HEK293 (cell line): ENCODE measurements around the gene ATP1B2.
A peak's percentile ranks its signal among the peaks of the same experiment; 100 is the strongest.

Source experiments
- CTCF ChIA-PET: fragments of 350-600 bp; formaldehyde crosslinking; extraction: SDS; loops from one replicate; lab custom pipeline; 2021; ENCODE audit warnings: antibody characterized with exemption; lab: Yijun Ruan, JAX
- POLR2A ChIA-PET: fragments of 300-600 bp; formaldehyde crosslinking; extraction: SDS; loops from one replicate; lab custom pipeline; 2020; ENCODE audit warnings: antibody characterized with exemption, inconsistent platforms; lab: Yijun Ruan, JAX
- H3K27ac ChIP-seq: fragments of 200-500 bp; sonication (Bioruptor generic); 2 replicates; pipeline ENCODE4 v1.5.1; 2014; ENCODE audit warnings: low read depth, low read length, control low read depth, inconsistent platforms; ENCODE audit errors: extremely low read depth
- H3K36me3 ChIP-seq, 2 experiments: fragments of 200-500 bp in 1 of 2; sonication (Bioruptor generic) in 1 of 2; 1 replicate in 1 of 2; 2 replicates in 1 of 2; pipeline ENCODE4 v1.5.1; 2014 to 2017; ENCODE audit warnings: inconsistent platforms in 2 of 2, low read length in 2 of 2; ENCODE audit not compliant: control insufficient read depth in 2 of 2, insufficient read depth in 1 of 2
- H3K4me1 ChIP-seq: fragments of 200-500 bp; sonication (Bioruptor generic); 2 replicates; pipeline ENCODE4 v1.5.1; 2014; ENCODE audit warnings: mild to moderate bottlenecking, low read length, inconsistent platforms; ENCODE audit not compliant: control insufficient read depth, insufficient read depth
- H3K4me3 ChIP-seq: 2 replicates; pipeline ENCODE4 v1.5.1; 2011; ENCODE audit warnings: low read depth, mild to moderate bottlenecking, control low read depth, low read length, moderate library complexity
- H3K9me3 ChIP-seq: fragments of 200-500 bp; sonication (Bioruptor generic); 2 replicates; pipeline ENCODE4 v1.5.1; 2014; ENCODE audit warnings: low read depth, low read length, inconsistent platforms; ENCODE audit not compliant: control insufficient read depth, insufficient read depth
- PRDM1 ChIP-seq: fragments of 450-650 bp; formaldehyde crosslinking; IDR thresholded peaks from 2 replicates; pipeline ENCODE4; 2016; ENCODE audit warnings: missing biosample characterization, missing genetic modification characterization
- TCF7L2 ChIP-seq: IDR thresholded peaks from 2 replicates; pipeline ENCODE4 v1.6.1; 2011; ENCODE audit warnings: low read depth, mild to moderate bottlenecking, inconsistent platforms, low read length, moderate library complexity, borderline replicate concordance
- YY2 ChIP-seq: fragments of 450-650 bp; formaldehyde crosslinking; IDR thresholded peaks from 2 replicates; pipeline ENCODE4 v1.5.1; 2016; ENCODE audit warnings: missing biosample characterization, missing genetic modification characterization
- ZFP41 ChIP-seq: fragments of 450-650 bp; formaldehyde crosslinking; IDR thresholded peaks from 2 replicates; pipeline ENCODE4 v1.5.1; 2016; ENCODE audit warnings: missing biosample characterization, missing genetic modification characterization, borderline replicate concordance
- ZNF132 ChIP-seq: fragments of 450-650 bp; formaldehyde crosslinking; IDR thresholded peaks from 2 replicates; pipeline ENCODE4 v1.5.1; 2017; ENCODE audit warnings: missing biosample characterization, missing genetic modification characterization, borderline replicate concordance
- ZNF133 ChIP-seq: fragments of 450-650 bp; formaldehyde crosslinking; IDR thresholded peaks from 2 replicates; pipeline ENCODE4 v1.5.1; 2016; ENCODE audit warnings: missing biosample characterization, missing genetic modification characterization
- ZNF155 ChIP-seq: fragments of 450-650 bp; formaldehyde crosslinking; IDR thresholded peaks from 2 replicates; pipeline ENCODE4 v1.5.1; 2016; ENCODE audit warnings: missing biosample characterization, missing genetic modification characterization
- ZNF175 ChIP-seq: fragments of 450-650 bp; formaldehyde crosslinking; IDR thresholded peaks from 2 replicates; pipeline ENCODE4 v1.5.1; 2016; ENCODE audit warnings: missing biosample characterization, missing genetic modification characterization
- ZNF280D ChIP-seq: fragments of 450-650 bp; formaldehyde crosslinking; IDR thresholded peaks from 2 replicates; pipeline ENCODE4 v1.5.1; 2016; ENCODE audit warnings: missing biosample characterization, missing genetic modification characterization
- ZNF292 ChIP-seq: fragments of 450-650 bp; formaldehyde crosslinking; IDR thresholded peaks from 2 replicates; pipeline ENCODE4 v1.5.1; 2016; ENCODE audit warnings: low read depth, missing biosample characterization, missing genetic modification characterization, borderline replicate concordance
- ZNF324 ChIP-seq: fragments of 450-650 bp; formaldehyde crosslinking; IDR thresholded peaks from 2 replicates; pipeline ENCODE4 v1.5.1; 2016; ENCODE audit warnings: missing biosample characterization, missing genetic modification characterization
- ZNF529 ChIP-seq: fragments of 450-650 bp; formaldehyde crosslinking; IDR thresholded peaks from 2 replicates; pipeline ENCODE4 v1.5.1; 2017; ENCODE audit warnings: missing genetic modification characterization, missing biosample characterization; ENCODE audit not compliant: insufficient replicate concordance
- ZNF639 ChIP-seq: fragments of 450-650 bp; formaldehyde crosslinking; IDR thresholded peaks from 2 replicates; pipeline ENCODE4 v1.5.1; 2016; ENCODE audit warnings: missing biosample characterization, missing genetic modification characterization
- ZNF707 ChIP-seq: fragments of 450-650 bp; formaldehyde crosslinking; IDR thresholded peaks from 2 replicates; pipeline ENCODE4 v1.5.1; 2016; ENCODE audit warnings: missing biosample characterization, missing genetic modification characterization
- ZNF785 ChIP-seq: fragments of 450-650 bp; formaldehyde crosslinking; IDR thresholded peaks from 2 replicates; pipeline ENCODE4 v1.5.1; 2016; ENCODE audit warnings: missing biosample characterization, missing genetic modification characterization
- ZNF792 ChIP-seq: fragments of 450-650 bp; formaldehyde crosslinking; IDR thresholded peaks from 2 replicates; pipeline ENCODE4 v1.5.1; 2016; ENCODE audit warnings: missing biosample characterization, missing genetic modification characterization
- ZNF843 ChIP-seq: fragments of 450-650 bp; formaldehyde crosslinking; IDR thresholded peaks from 2 replicates; pipeline ENCODE4 v1.5.1; 2016; ENCODE audit warnings: missing biosample characterization, missing genetic modification characterization
- ZSCAN16 ChIP-seq: fragments of 450-650 bp; formaldehyde crosslinking; IDR thresholded peaks from 2 replicates; pipeline ENCODE4 v1.5.1; 2016; ENCODE audit warnings: missing biosample characterization, missing genetic modification characterization
- TF ChIP-seq, protein P1 (sequence below): fragments of 450-650 bp; formaldehyde crosslinking; IDR thresholded peaks from 2 replicates; pipeline ENCODE4 v1.5.1; 2016; ENCODE audit warnings: missing biosample characterization, missing genetic modification characterization
- TF ChIP-seq, protein P2 (sequence below): fragments of 450-650 bp; formaldehyde crosslinking; IDR thresholded peaks from 2 replicates; pipeline ENCODE4 v1.5.1; 2017; ENCODE audit warnings: missing biosample characterization, missing genetic modification characterization
- TF ChIP-seq, protein P3 (sequence below): fragments of 450-650 bp; formaldehyde crosslinking; IDR thresholded peaks from 2 replicates; pipeline ENCODE4 v1.5.1; 2016; ENCODE audit warnings: missing biosample characterization, missing genetic modification characterization

ATP1B2 gene

GRCh38 chr17:7704601-7705268, 54.0 kb downstream of the ATP1B2 start, which contains the start of gene EFNB3:
Gene EFNB3, plus strand, starts transcription at chr17:7705202. Its CDS starts 397 bp downstream, at chr17:7705599.
- ChIA-PET CTCF (interaction anchor here (1.4 to 7.3 kb wide), 3 partner anchors 13 to 39 kb away, joined by 4 to 49 read pairs (median 45); partner anchors contain the start of genes DNAH2, TP53 and WRAP53), POLR2A (interaction anchor here (0.6 to 7.9 kb wide), 11 partner anchors 9 to 375 kb away, joined by 3 to 111 read pairs (median 4); partner anchors contain the start of genes ATP1B2, DNAH2, FXR2 and NEURL4)
- H3K9me3 ChIP-seq: no peaks in the 10 kb centered on the region
- H3K27ac ChIP-seq: peak within 1 kb of the TSS; percentile 41; the same call in 1 of the 2 replicates
- H3K4me3 ChIP-seq: peak within 1 kb of the TSS; percentile 52
- H3K36me3 ChIP-seq: peaks cover 3 to 29% of the 10 kb centered on the region in 2 experiments; a peak in 2 of 3 replicates
- H3K4me1 ChIP-seq: peaks cover 14% of the 10 kb centered on the region; the same call in 1 of the 2 replicates
- TF ChIP-seq ZNF785 (tag by site-specific recombination) (no peak), ZSCAN16 (tag by site-specific recombination) (no peak), ZNF280D (tag by site-specific recombination) (no peak), ZNF707 (tag by site-specific recombination) (no peak), ZNF639 (tag by site-specific recombination) (no peak), ZNF133 (tag by site-specific recombination) (no peak), ZNF792 (tag by site-specific recombination) (no peak), ZNF843 (tag by site-specific recombination) (0 out of 2 replicates have a peak, but pooled peaks have one; percentile 11), ZNF529 (tag by site-specific recombination) (no peak), ZNF292 (tag by site-specific recombination) (no peak), ZNF155 (tag by site-specific recombination) (no peak), ZNF324 (peak; percentile 81), ZNF175 (tag by site-specific recombination) (no peak), YY2 (tag by site-specific recombination) (no peak), TCF7L2 (no peak), ZNF132 (tag by site-specific recombination) (no peak), ZFP41 (tag by site-specific recombination) (no peak), PRDM1 (tag by site-specific recombination) (0 out of 2 replicates have a peak, but pooled peaks have one; percentile 27)
- TF ChIP-seq, protein P1, sequence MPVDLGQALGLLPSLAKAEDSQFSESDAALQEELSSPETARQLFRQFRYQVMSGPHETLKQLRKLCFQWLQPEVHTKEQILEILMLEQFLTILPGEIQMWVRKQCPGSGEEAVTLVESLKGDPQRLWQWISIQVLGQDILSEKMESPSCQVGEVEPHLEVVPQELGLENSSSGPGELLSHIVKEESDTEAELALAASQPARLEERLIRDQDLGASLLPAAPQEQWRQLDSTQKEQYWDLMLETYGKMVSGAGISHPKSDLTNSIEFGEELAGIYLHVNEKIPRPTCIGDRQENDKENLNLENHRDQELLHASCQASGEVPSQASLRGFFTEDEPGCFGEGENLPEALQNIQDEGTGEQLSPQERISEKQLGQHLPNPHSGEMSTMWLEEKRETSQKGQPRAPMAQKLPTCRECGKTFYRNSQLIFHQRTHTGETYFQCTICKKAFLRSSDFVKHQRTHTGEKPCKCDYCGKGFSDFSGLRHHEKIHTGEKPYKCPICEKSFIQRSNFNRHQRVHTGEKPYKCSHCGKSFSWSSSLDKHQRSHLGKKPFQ (tag by site-specific recombination): 0 out of 2 replicates have a peak, but pooled peaks have one; percentile 18
- TF ChIP-seq, protein P2, sequence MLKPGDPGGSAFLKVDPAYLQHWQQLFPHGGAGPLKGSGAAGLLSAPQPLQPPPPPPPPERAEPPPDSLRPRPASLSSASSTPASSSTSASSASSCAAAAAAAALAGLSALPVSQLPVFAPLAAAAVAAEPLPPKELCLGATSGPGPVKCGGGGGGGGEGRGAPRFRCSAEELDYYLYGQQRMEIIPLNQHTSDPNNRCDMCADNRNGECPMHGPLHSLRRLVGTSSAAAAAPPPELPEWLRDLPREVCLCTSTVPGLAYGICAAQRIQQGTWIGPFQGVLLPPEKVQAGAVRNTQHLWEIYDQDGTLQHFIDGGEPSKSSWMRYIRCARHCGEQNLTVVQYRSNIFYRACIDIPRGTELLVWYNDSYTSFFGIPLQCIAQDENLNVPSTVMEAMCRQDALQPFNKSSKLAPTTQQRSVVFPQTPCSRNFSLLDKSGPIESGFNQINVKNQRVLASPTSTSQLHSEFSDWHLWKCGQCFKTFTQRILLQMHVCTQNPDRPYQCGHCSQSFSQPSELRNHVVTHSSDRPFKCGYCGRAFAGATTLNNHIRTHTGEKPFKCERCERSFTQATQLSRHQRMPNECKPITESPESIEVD (tag by site-specific recombination): no peak
- TF ChIP-seq, protein P3, sequence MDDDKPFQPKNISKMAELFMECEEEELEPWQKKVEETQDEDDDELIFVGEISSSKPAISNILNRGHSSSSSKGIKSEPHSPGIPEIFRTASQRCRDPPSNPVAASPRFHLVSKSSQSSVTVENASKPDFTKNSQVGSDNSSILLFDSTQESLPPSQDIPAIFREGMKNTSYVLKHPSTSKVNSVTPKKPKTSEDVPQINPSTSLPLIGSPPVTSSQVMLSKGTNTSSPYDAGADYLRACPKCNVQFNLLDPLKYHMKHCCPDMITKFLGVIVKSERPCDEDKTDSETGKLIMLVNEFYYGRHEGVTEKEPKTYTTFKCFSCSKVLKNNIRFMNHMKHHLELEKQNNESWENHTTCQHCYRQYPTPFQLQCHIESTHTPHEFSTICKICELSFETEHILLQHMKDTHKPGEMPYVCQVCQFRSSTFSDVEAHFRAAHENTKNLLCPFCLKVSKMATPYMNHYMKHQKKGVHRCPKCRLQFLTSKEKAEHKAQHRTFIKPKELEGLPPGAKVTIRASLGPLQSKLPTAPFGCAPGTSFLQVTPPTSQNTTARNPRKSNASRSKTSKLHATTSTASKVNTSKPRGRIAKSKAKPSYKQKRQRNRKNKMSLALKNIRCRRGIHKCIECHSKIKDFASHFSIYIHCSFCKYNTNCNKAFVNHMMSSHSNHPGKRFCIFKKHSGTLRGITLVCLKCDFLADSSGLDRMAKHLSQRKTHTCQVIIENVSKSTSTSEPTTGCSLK: no peak
